HG03378 (cell line): ENCODE data around the gene UPF3A.
A peak's percentile ranks its signal among the peaks of the same experiment; 100 is the strongest.

Experiments used
- ATAC-seq: cut with Tn5 transposase; IDR thresholded peaks from one replicate; pipeline ENCODE4 v1.9.1; 2021; ENCODE audit warnings: mild to moderate bottlenecking, moderate library complexity; ENCODE audit not compliant: unreplicated experiment

The UPF3A gene

GRCh38 chr13:114303700-114304327 lies 22.4 kb downstream of the UPF3A start:
- no peak for ATAC-seq

- no peak for ATAC-seq
Measured at GRCh38 chr13:114304346-114305034, 23.1 kb downstream of the UPF3A start.

GRCh38 chr13:114309086-114309485 lies 27.7 kb downstream of the UPF3A start:
- ATAC-seq: no peak

GRCh38 chr13:114309806-114310410 lies 28.5 kb downstream of the UPF3A start:
- no peak for ATAC-seq

- ATAC-seq: no peak
Measured at GRCh38 chr13:114310956-114311355, 29.6 kb downstream of the UPF3A start.

GRCh38 chr13:114311387-114311786 lies 30.0 kb downstream of the UPF3A start:
- no peak for ATAC-seq

- no peak for ATAC-seq
Measured at GRCh38 chr13:114311908-114312307, 30.5 kb downstream of the UPF3A start.

GRCh38 chr13:114313061-114313860 lies 31.9 kb downstream of the UPF3A start:
- ATAC-seq: no peak

- ATAC-seq: peak; percentile 56
Measured at GRCh38 chr13:114314074-114314912, 32.9 kb downstream of the UPF3A start, which contains the start of gene CHAMP1. TSS of gene CHAMP1 (plus strand) at chr13:114314503. CDS start at chr13:114323843, 9,340 bp downstream.

- peak; percentile 19 for ATAC-seq
Measured at GRCh38 chr13:114315074-114315785, 33.8 kb downstream of the UPF3A start.

- no peak for ATAC-seq
Measured at GRCh38 chr13:114318624-114319023, 37.2 kb downstream of the UPF3A start.

- ATAC-seq: no peak
Measured at GRCh38 chr13:114319441-114319913, 38.1 kb downstream of the UPF3A start.

GRCh38 chr13:114320065-114320464 lies 38.7 kb downstream of the UPF3A start:
- ATAC-seq: no peak

- no peak for ATAC-seq
Measured at GRCh38 chr13:114321256-114321655, 39.9 kb downstream of the UPF3A start.

- ATAC-seq: no peak
Measured at GRCh38 chr13:114323349-114323748, 41.9 kb downstream of the UPF3A start.

- ATAC-seq: no peak
Measured at GRCh38 chr13:114324334-114324733, 42.9 kb downstream of the UPF3A start.

- ATAC-seq: no peak
Measured at GRCh38 chr13:114325729-114326128, 44.3 kb downstream of the UPF3A start.

- ATAC-seq: no peak
Measured at GRCh38 chr13:114328034-114328433, 46.6 kb downstream of the UPF3A start.

GRCh38 chr13:114328595-114328994 lies 47.2 kb downstream of the UPF3A start:
- ATAC-seq: no peak

- no peak for ATAC-seq
Measured at GRCh38 chr13:114330086-114330485, 48.7 kb downstream of the UPF3A start.
